Hepatocyte (in vitro differentiated cells): ENCODE data around the gene ANKHD1. TPM values are rescaled to one million over a fixed set of nuclear protein-coding genes. Genes with fewer than 3 reads are reported as not detected.

ENCODE experiments used
- DNase-seq: peaks from one replicate; pipeline ENCODE4 v3.0.0-alpha.2; 2016; ENCODE audit warnings: low spot score
- H2AFZ ChIP-seq: fragments of 200-600 bp; sonication (generic); 2 replicates; pipeline ENCODE4 v1.6.0; 2016; ENCODE audit warnings: antibody characterized with exemption, mild to moderate bottlenecking
- H3K27ac ChIP-seq: fragments of 200-600 bp; sonication (generic); 2 replicates; pipeline ENCODE4 v1.5.1; 2016; ENCODE audit warnings: mild to moderate bottlenecking
- H3K27me3 ChIP-seq: fragments of 200-600 bp; sonication (generic); 2 replicates; pipeline ENCODE4 v1.6.1; 2016
- H3K36me3 ChIP-seq: fragments of 200-600 bp; sonication (generic); replicated peaks from 2 replicates; pipeline ENCODE4 v1.5.1; 2016; ENCODE audit warnings: low read depth; ENCODE audit not compliant: insufficient read depth
- H3K4me1 ChIP-seq: fragments of 200-600 bp; sonication (generic); 2 replicates; pipeline ENCODE4 v1.5.1; 2016; ENCODE audit warnings: mild to moderate bottlenecking, moderate library complexity; ENCODE audit not compliant: insufficient read depth
- H3K4me2 ChIP-seq: fragments of 200-600 bp; sonication (generic); 2 replicates; pipeline ENCODE4 v1.6.0; 2016
- H3K4me3 ChIP-seq: fragments of 200-600 bp; sonication (generic); 2 replicates; pipeline ENCODE4 v1.5.1; 2016; ENCODE audit warnings: mild to moderate bottlenecking
- H3K79me2 ChIP-seq: fragments of 200-600 bp; sonication (generic); 2 replicates; pipeline ENCODE4 v1.6.0; 2017; ENCODE audit warnings: mild to moderate bottlenecking
- H3K9me2 ChIP-seq: fragments of 200-600 bp; sonication (generic); replicated peaks from 2 replicates; pipeline ENCODE4 v1.6.0; 2017; ENCODE audit warnings: mild to moderate bottlenecking; ENCODE audit not compliant: insufficient read depth
- H3K9me3 ChIP-seq: fragments of 200-600 bp; sonication (generic); 2 replicates; pipeline ENCODE4 v1.5.1; 2016; ENCODE audit warnings: low read depth, mild to moderate bottlenecking
- H4K20me1 ChIP-seq: fragments of 200-600 bp; sonication (generic); 2 replicates; pipeline ENCODE4 v1.6.0; 2016; ENCODE audit warnings: mild to moderate bottlenecking; ENCODE audit not compliant: insufficient read depth, poor library complexity, severe bottlenecking
- EZH2 ChIP-seq: fragments of 200-600 bp; sonication (generic); IDR thresholded peaks from 2 replicates; pipeline ENCODE4 v1.6.1; 2016; ENCODE audit warnings: antibody characterized with exemption, mild to moderate bottlenecking, borderline replicate concordance
- EZH2phosphoT487 ChIP-seq: fragments of 200-600 bp; sonication (generic); IDR thresholded peaks from one replicate; pipeline ENCODE4 v1.6.1; 2018; ENCODE audit warnings: antibody characterized with exemption, mild to moderate bottlenecking, low read depth, moderate library complexity; ENCODE audit not compliant: unreplicated experiment, severe bottlenecking
- WGBS: methylation state at CpG from one replicate; pipeline ENCODE4 v1.1.6; 2016; ENCODE audit warnings: low lambda C conversion rate; ENCODE audit errors: missing lambda C conversion rate; 5-methylcytosine and 5-hydroxymethylcytosine counted together
- polyA plus RNA-seq: library from polyadenylated mRNA; unstranded; fragments of >200 nt; fragmentation: Nextera tagmentation; extraction: Ambion mirVana; gene quantifications from 2 replicates; pipeline ENCODE4 v1.2.1, GENCODE V29; 2016
- total RNA-seq: library from RNA; depleted of rRNA; stranded (reverse); fragments of >200 nt; gene quantifications from 2 replicates; pipeline ENCODE4 v1.2.3, GENCODE V29; 2014
- TF ChIP-seq, protein P1 (sequence below): fragments of 200-600 bp; sonication (generic); IDR thresholded peaks from 2 replicates; pipeline ENCODE4 v1.5.1; 2016; ENCODE audit warnings: antibody characterized with exemption, mild to moderate bottlenecking; ENCODE audit not compliant: poor library complexity

ANKHD1 gene
- total and polyA plus RNA-seq, 2 experiments from 2014 or later = 53.6 to 70.7 TPM

DNA sequence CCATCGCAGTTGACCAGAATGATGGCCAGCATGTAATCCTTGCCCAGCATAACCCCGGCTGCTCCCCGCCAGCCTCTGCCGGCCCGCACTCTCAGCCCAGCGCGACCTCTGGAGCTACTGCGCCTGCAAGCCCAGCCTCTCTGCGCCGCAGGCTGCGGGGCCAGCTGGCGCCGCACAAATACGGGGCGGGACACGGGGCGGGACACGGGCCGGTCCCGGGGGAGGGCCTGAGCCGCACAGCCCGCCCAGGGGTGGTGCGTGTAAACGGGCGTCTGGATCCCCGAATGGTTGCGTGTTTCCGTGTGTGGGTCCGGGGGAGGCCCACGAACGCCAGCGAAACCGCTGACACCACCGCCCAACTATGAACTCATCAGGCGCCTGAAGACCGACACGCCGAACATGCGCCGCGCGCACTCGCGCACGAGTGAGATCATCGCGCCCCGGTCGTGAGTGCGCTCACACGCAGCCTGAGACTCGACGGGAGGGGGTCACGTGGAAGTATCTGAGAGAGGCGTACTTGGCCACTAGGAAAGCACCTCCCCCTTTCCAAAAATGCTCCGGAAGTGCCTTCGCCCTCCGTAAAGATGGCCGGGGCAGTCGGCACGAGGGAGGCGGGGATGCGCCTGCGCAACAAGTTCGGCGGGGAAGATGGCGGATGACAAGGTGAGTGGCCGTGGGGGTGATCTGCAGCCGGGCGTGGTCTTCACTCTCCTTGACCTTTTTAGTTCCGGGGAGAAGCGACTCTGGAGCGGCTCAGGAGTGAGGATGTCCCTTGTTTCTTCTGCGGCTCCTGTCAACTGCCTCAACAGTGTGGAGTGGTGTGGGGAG, 162.8 kb downstream of the ANKHD1 start, which contains the start of the genes APBB3 and SLC35A4:
TSS of gene APBB3 (minus strand) at position 403 of the 828 bp plus-strand sequence. CDS start at position 50, 353 bp downstream.
TSS of gene SLC35A4 (plus strand) at position 633 of the 828 bp plus-strand sequence. CDS start 2,342 bp downstream, outside the sequence.
- Histone ChIP-seq H3K4me3 (peak within 1 kb of the TSS; percentile 40), H2AFZ (peak within 1 kb of the TSS; percentile 58), H3K79me2 (peaks cover 31% of the 10 kb centered on the region), H3K27ac (peak within 1 kb of the TSS; percentile 93), H4K20me1 (no peaks in the 10 kb centered on the region), H3K9me3 (no peaks in the 10 kb centered on the region), H3K4me2 (peak within 1 kb of the TSS; percentile 85), H3K27me3 (no peaks in the 10 kb centered on the region), H3K4me1 (peaks cover 9% of the 10 kb centered on the region), H3K9me2 (no peaks in the 10 kb centered on the region), H3K36me3 (no peaks in the 10 kb centered on the region)
- TF ChIP-seq EZH2phosphoT487 = no peak
- TF ChIP-seq, protein P1, sequence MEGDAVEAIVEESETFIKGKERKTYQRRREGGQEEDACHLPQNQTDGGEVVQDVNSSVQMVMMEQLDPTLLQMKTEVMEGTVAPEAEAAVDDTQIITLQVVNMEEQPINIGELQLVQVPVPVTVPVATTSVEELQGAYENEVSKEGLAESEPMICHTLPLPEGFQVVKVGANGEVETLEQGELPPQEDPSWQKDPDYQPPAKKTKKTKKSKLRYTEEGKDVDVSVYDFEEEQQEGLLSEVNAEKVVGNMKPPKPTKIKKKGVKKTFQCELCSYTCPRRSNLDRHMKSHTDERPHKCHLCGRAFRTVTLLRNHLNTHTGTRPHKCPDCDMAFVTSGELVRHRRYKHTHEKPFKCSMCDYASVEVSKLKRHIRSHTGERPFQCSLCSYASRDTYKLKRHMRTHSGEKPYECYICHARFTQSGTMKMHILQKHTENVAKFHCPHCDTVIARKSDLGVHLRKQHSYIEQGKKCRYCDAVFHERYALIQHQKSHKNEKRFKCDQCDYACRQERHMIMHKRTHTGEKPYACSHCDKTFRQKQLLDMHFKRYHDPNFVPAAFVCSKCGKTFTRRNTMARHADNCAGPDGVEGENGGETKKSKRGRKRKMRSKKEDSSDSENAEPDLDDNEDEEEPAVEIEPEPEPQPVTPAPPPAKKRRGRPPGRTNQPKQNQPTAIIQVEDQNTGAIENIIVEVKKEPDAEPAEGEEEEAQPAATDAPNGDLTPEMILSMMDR = no peak
- TF ChIP-seq EZH2 = no peak
- DNase-seq = peak; percentile 98
- under 1% methylated on average over 61 of the region's 74 CpGs for WGBS

DNA sequence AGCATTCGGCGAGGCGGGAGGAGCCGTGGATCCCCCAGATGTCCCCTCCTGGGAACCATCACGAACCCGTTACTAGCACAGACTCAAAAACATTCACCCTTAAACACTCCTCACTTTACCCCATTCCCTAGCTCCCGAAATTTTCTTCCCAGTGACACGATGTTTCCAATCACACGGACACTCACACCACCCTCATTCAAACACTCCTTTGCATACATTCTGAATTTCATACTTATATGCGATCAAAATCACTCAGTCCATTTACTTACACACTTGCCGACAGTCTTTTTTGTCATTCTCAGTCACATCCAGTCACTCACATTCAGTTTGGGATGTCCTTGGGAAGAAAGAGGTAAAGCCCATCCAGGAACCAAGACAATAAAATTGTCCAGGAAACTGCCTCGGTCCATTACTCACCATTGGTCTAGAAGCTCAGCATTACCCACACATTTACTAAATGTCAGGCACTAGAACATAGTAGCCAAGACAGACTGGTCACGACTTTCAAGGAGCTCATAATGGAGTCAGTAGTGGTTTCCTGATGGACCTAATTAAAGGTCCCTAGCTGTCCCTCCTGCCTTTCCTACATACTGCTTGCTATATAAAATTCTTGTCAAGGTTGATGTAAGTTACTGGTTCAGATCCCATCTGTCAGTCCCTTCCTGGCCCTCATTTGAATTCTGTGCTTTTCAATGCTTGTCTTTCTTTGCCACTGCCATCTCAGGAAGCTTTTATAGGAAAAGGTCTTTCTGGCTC, 163.6 kb downstream of the ANKHD1 start:
- Histone ChIP-seq H3K4me1 (peaks cover 9% of the 10 kb centered on the region), H3K9me2 (no peaks in the 10 kb centered on the region), H3K4me2 (peak overlapping the region; percentile 84), H2AFZ (peak overlapping the region; percentile 34), H4K20me1 (no peaks in the 10 kb centered on the region), H3K27ac (peak overlapping the region; percentile 93), H3K27me3 (no peaks in the 10 kb centered on the region), H3K79me2 (peaks cover 31% of the 10 kb centered on the region), H3K36me3 (no peaks in the 10 kb centered on the region), H3K4me3 (peak overlapping the region; percentile 40), H3K9me3 (no peaks in the 10 kb centered on the region)
- WGBS = 13% methylated on average over 13 of the region's 13 CpGs
- no peak for DNase-seq
- TF ChIP-seq, protein P1 = no peak
- no peak for TF ChIP-seq EZH2
- TF ChIP-seq EZH2phosphoT487 = no peak

DNA sequence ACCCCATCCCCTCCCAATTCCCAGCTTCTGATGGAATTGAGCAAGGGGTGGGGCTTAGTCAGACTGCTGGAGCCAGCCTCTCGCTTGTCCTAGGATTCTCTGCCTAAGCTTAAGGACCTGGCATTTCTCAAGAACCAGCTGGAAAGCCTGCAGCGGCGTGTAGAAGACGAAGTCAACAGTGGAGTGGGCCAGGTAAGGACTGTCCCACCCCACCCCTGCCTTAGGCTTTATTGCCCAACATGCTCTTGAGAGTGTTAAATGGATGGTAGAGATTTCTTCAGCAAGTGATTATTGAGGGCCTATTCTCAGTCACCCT, 164.1 kb downstream of the ANKHD1 start:
- TF ChIP-seq EZH2phosphoT487 (no peak), EZH2 (no peak)
- TF ChIP-seq, protein P1 = no peak
- H4K20me1 ChIP-seq = no peaks in the 10 kb centered on the region
- H3K36me3 ChIP-seq = no peaks in the 10 kb centered on the region
- H3K4me3 ChIP-seq = no peak overlapping the region
- H3K79me2 ChIP-seq = peaks cover 31% of the 10 kb centered on the region
- H3K27me3 ChIP-seq = no peaks in the 10 kb centered on the region
- no peaks in the 10 kb centered on the region for H3K9me3 ChIP-seq
- peak overlapping the region; percentile 84 for H3K4me2 ChIP-seq
- no peak overlapping the region for H2AFZ ChIP-seq
- H3K9me2 ChIP-seq = no peaks in the 10 kb centered on the region
- H3K27ac ChIP-seq = peak overlapping the region; percentile 93
- WGBS = 63% methylated on average over 4 of the region's 4 CpGs
- DNase-seq = peak; percentile 49
- peaks cover 9% of the 10 kb centered on the region for H3K4me1 ChIP-seq
